ENCODE data around the gene AIFM1. TPM values are rescaled to one million over a fixed set of nuclear protein-coding genes. Genes with fewer than 3 reads are reported as not detected.

The AIFM1 gene
- total RNA-seq, 2 experiments from 2014 or later: 35.9 to 37.4 TPM

DNA sequence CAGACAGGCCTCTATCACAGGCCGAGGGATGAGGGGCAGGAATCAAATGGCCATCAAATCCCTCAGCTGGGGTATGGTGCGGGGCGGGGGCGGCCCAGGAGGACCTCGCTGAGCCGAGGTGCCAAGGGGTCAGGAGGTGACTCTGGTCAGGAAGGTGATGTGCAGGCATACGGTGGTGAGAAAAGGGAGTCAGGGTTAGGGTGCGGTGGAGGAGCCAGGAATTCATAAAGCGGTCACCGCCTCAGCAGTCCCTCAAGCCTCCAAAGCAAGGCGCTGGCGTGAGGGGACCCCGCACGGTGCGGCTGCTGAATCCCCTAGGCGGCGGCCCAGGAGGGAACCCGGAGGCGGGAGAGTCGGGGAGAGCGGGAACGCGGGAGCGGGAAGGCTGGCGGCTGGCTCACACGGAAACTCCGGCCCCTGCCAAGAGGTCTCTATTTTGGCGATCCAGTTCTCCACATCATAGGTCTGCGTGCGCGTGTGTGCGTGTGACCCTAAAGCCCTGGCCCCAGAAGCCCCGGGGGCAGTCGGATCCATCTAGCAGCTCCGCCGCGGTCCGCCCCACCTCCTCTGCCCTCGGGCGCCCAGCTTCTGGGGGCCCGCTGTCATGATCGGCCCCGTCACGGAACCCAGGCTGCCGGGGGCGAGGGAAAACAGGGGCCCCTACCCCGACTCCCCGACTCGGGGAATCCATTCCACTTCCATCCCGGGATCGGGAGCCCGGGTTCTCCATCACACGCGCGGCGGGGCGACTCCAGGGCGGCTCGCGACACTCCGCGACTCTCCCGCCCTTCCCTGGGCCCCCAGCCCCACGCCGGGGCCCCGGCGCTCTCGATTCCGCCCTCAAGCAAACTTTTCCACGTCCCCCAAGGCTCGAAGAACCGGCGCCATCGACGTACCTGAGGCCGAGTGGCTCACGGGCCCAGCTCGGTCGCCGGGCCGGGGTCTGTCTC is 55.9 kb downstream of the AIFM1 start:
- Mint-ChIP-seq H3K27ac (peak overlapping the region; percentile 93), H3K4me3 (peak overlapping the region; percentile 95), H3K27me3 (no peaks in the 10 kb centered on the region), H3K4me1 (peaks cover 18% of the 10 kb centered on the region), H3K9me3 (no peaks in the 10 kb centered on the region), H3K36me3 (peaks cover 5% of the 10 kb centered on the region)
- peak; percentile 19 for ATAC-seq (ENCODE audit: low read depth)
- POLR2A ChIA-PET: interaction anchor here (0.6 to 3.1 kb wide), 8 partner anchors 18 to 62 kb away, joined by 3 to 16 read pairs (median 7); partner anchors contain the start of gene RAB33A
- peak; percentile 45 for DNase-seq

DNA sequence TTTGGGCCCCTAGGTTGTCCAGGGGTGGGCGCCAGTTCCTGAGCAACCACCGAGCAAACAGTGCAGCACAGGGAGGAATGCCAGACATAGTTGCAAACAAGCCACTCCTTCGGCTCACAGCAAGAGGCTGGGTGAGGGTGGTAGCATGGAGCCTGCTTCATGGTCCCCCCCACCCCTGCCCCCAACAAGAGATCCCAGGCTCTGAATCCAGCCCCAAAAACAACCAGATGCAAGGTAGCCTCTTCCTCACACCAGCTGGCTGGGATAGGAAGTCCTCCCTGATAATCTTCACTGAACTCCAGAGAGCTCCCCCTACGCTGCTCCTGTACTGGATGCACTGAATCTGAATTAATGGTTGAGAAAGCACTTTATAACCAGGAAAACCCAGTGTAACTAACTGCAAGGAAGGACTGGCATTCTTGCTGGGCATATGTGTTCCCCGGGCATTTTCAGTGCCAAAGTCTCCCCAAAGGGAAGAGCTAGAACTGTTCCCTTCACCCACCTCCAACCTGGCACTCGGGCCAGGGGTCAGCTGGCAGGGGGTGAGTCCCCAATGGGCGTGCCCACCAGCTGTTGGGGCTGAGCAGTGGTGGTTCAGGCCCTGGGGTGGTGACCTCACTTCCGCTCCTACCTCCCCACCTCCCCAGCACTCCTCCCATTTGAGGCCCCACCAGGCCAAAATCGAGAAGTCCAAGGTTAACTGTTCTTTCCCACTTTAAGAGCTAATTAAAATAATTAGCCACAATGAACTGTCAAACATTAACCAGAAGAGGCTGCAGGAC is 56.8 kb downstream of the AIFM1 start:
- H3K4me1 Mint-ChIP-seq: peaks cover 20% of the 10 kb centered on the region

GRCh38 chrX:130106071-130106470 is 59.6 kb downstream of the AIFM1 start:
- peaks cover 8% of the 10 kb centered on the region for H3K36me3 Mint-ChIP-seq
- no peak overlapping the region for H3K27ac Mint-ChIP-seq
- ATAC-seq (ENCODE audit: low read depth): no peak
- H3K9me3 Mint-ChIP-seq: no peaks in the 10 kb centered on the region
- POLR2A ChIA-PET: no interaction called here
- no peaks in the 10 kb centered on the region for H3K27me3 Mint-ChIP-seq
- H3K4me3 Mint-ChIP-seq: no peak overlapping the region
- peaks cover 28% of the 10 kb centered on the region for H3K4me1 Mint-ChIP-seq
- no peak for DNase-seq

More for the DNA sequence above, 56.8 kb downstream of the AIFM1 start:
- H3K27ac Mint-ChIP-seq: peak overlapping the region; percentile 93
- H3K9me3 Mint-ChIP-seq: no peaks in the 10 kb centered on the region
- no peaks in the 10 kb centered on the region for H3K27me3 Mint-ChIP-seq
- ATAC-seq (ENCODE audit: low read depth) (peak; percentile 57), DNase-seq (peak; percentile 44)
- peaks cover 6% of the 10 kb centered on the region for H3K36me3 Mint-ChIP-seq
- peak overlapping the region; percentile 95 for H3K4me3 Mint-ChIP-seq
- POLR2A ChIA-PET: interaction anchor here (1.0 to 3.1 kb wide), 7 partner anchors 17 to 62 kb away, joined by 4 to 16 read pairs (median 7); partner anchors contain the start of gene RAB33A

GRCh38 chrX:130105244-130105643 is 60.4 kb downstream of the AIFM1 start:
- no peak overlapping the region for H3K27ac Mint-ChIP-seq
- H3K4me1 Mint-ChIP-seq: peaks cover 34% of the 10 kb centered on the region
- H3K4me3 Mint-ChIP-seq: no peak overlapping the region
- H3K36me3 Mint-ChIP-seq: peaks cover 15% of the 10 kb centered on the region
- POLR2A ChIA-PET: interaction anchor here (0.6 kb wide), 1 partner anchor 137 kb away, joined by 4 read pairs; no protein-coding TSS in a partner anchor
- no peak for ATAC-seq (ENCODE audit: low read depth)
- H3K27me3 Mint-ChIP-seq: no peaks in the 10 kb centered on the region
- no peak for DNase-seq
- H3K9me3 Mint-ChIP-seq: no peaks in the 10 kb centered on the region

DNA sequence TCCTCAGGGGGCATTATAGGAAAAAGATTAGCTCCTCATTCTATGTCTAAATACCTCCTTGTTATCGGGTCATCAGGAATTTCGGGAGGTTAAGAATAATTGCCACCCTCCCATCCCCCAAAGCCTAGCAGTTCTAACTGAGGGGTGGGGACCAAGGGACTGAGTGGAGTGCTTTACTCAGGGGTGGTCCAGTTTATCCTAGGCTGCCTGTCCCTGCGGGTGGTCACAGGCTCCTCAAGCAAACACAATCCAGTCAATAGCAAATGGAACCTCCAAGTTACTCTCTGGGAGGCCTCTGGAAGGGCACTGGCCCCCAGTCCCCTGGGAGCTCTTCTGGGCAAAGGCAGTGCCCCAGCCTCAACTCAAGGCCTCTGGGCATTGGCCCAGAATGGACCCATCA is 62.0 kb downstream of the AIFM1 start:
- POLR2A ChIA-PET: no interaction called here
- ATAC-seq (ENCODE audit: low read depth) (no peak), DNase-seq (no peak)
- no peaks in the 10 kb centered on the region for H3K9me3 Mint-ChIP-seq
- no peak overlapping the region for H3K27ac Mint-ChIP-seq
- peaks cover 39% of the 10 kb centered on the region for H3K4me1 Mint-ChIP-seq
- no peaks in the 10 kb centered on the region for H3K27me3 Mint-ChIP-seq
- peaks cover 13% of the 10 kb centered on the region for H3K36me3 Mint-ChIP-seq
- H3K4me3 Mint-ChIP-seq: no peak overlapping the region

DNA sequence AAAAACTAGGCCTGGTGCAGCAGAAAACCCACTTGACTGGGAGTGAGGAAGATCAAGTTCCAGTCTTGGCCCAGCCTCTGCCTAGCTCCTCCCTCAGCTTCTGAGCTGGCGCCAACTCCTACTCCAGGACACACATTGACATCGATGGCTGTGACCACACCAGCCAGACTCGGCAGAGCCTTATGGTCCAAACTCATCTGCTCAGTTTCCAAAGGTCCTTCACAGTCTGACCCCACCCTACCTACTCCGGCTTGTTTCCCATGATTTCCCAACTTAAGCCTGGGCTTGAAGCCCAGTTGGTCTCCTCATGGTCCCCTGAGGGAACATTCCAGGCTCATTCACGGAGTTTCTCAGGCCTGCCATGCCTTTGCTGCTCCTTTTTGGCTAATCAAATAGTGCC is 65.5 kb downstream of the AIFM1 start:
- DNase-seq (no peak), ATAC-seq (ENCODE audit: low read depth) (no peak)
- Mint-ChIP-seq H3K27me3 (no peaks in the 10 kb centered on the region), H3K27ac (no peak overlapping the region), H3K36me3 (peaks cover 10% of the 10 kb centered on the region), H3K9me3 (no peaks in the 10 kb centered on the region), H3K4me3 (no peak overlapping the region), H3K4me1 (peaks cover 36% of the 10 kb centered on the region)
- POLR2A ChIA-PET: no interaction called here

- Mint-ChIP-seq H3K27ac (peak overlapping the region; percentile 58), H3K27me3 (no peaks in the 10 kb centered on the region), H3K4me3 (no peak overlapping the region), H3K36me3 (peaks cover 8% of the 10 kb centered on the region), H3K9me3 (no peaks in the 10 kb centered on the region), H3K4me1 (peaks cover 35% of the 10 kb centered on the region)
- POLR2A ChIA-PET: interaction anchor here (1.4 kb wide), 1 partner anchor 11 kb away, joined by 4 read pairs; no protein-coding TSS in a partner anchor
- no peak for ATAC-seq (ENCODE audit: low read depth)
- DNase-seq: no peak
These were observed 67.5 kb downstream of the AIFM1 start for GRCh38 chrX:130098210-130098552.

- no peaks in the 10 kb centered on the region for H3K9me3 Mint-ChIP-seq
- no peaks in the 10 kb centered on the region for H3K27me3 Mint-ChIP-seq
- ATAC-seq (ENCODE audit: low read depth): peak; percentile 45
- no peak overlapping the region for H3K27ac Mint-ChIP-seq
- no peak for DNase-seq
- H3K4me3 Mint-ChIP-seq: no peak overlapping the region
- H3K36me3 Mint-ChIP-seq: peaks cover 8% of the 10 kb centered on the region
- H3K4me1 Mint-ChIP-seq: peaks cover 35% of the 10 kb centered on the region
- POLR2A ChIA-PET: interaction anchor here (0.5 to 1.4 kb wide), 2 partner anchors 11 to 60 kb away, joined by 3 to 4 read pairs; no protein-coding TSS in a partner anchor
These were observed 68.0 kb downstream of the AIFM1 start for GRCh38 chrX:130097507-130098209.

GRCh38 chrX:130095249-130096030 is 70.2 kb downstream of the AIFM1 start:
- Mint-ChIP-seq H3K27ac (no peak overlapping the region), H3K27me3 (no peaks in the 10 kb centered on the region), H3K4me1 (peaks cover 37% of the 10 kb centered on the region), H3K4me3 (no peak overlapping the region), H3K36me3 (peaks cover 4% of the 10 kb centered on the region), H3K9me3 (no peaks in the 10 kb centered on the region)
- no peak for DNase-seq
- POLR2A ChIA-PET: interaction anchor here (1.3 kb wide), 1 partner anchor 11 kb away, joined by 4 read pairs; no protein-coding TSS in a partner anchor
- no peak for ATAC-seq (ENCODE audit: low read depth)

- H3K4me1 Mint-ChIP-seq: peaks cover 35% of the 10 kb centered on the region
- H3K27me3 Mint-ChIP-seq: no peaks in the 10 kb centered on the region
- no peaks in the 10 kb centered on the region for H3K9me3 Mint-ChIP-seq
- no peak for ATAC-seq (ENCODE audit: low read depth)
- DNase-seq: no peak
- no peak overlapping the region for H3K27ac Mint-ChIP-seq
- H3K36me3 Mint-ChIP-seq: peaks cover 6% of the 10 kb centered on the region
- POLR2A ChIA-PET: interaction anchor here (1.3 kb wide), 1 partner anchor 10 kb away, joined by 4 read pairs; no protein-coding TSS in a partner anchor
- no peak overlapping the region for H3K4me3 Mint-ChIP-seq
These were observed 70.9 kb downstream of the AIFM1 start for GRCh38 chrX:130094696-130095095.

DNA sequence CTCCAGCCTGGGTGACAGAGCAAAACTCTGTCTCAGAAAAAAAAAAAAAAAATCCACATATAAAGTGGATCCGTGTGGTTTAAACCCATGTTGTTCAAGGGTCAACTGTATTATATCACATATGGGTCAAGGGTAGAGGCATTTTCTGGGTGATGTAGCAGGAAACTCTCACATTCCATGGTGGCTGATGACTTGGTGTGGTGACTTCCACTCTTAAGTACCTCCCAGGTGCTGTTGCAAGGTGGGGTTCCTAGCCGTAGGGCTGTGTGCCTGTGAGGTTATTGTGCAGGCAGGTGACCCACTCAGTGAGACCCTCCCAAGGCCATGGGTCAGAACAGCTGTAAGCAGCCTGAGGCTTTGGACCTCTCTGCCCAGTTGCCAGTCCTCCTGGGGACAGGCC is 72.4 kb downstream of the AIFM1 start:
- Mint-ChIP-seq H3K9me3 (no peaks in the 10 kb centered on the region), H3K4me3 (no peak overlapping the region), H3K36me3 (peaks cover 8% of the 10 kb centered on the region), H3K27ac (no peak overlapping the region), H3K4me1 (peaks cover 34% of the 10 kb centered on the region), H3K27me3 (no peaks in the 10 kb centered on the region)
- DNase-seq: no peak
- POLR2A ChIA-PET: no interaction called here
- no peak for ATAC-seq (ENCODE audit: low read depth)

DNA sequence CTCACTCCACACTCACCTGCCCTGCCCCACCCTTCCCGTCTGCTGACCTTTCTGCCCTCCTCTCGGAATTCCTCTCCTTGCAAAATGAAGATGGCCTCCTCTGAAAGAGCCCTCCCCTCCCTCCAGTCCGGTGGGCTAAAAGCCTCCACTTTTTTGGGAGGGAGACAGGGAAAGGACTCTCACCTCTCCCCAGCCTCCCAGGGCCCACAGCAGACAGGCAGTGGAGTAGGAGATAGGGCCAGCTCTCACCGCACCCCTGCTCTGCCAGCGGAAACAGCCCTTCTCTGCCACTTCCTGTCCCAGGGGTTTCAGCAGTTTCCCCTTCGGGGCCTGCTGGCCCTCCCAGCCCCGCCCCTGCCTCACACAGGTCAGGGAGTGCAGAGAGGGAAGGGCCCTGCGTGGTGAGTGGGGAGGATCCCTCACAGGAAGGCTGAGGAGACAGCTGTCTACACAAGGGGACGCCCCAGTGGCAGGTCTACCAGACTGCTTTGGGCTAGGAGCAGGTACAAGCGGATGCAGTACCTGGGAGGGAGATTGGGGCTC is 73.6 kb downstream of the AIFM1 start:
- peak overlapping the region; percentile 95 for H3K27ac Mint-ChIP-seq
- H3K4me1 Mint-ChIP-seq: peaks cover 35% of the 10 kb centered on the region
- H3K36me3 Mint-ChIP-seq: peaks cover 11% of the 10 kb centered on the region
- DNase-seq: peak; percentile 78
- no peaks in the 10 kb centered on the region for H3K9me3 Mint-ChIP-seq
- peak overlapping the region; percentile 93 for H3K4me3 Mint-ChIP-seq
- POLR2A ChIA-PET: interaction anchor here (0.7 to 1.3 kb wide), 5 partner anchors 10 to 80 kb away, joined by 3 to 11 read pairs (median 5); partner anchors contain the start of gene RAB33A
- peak; percentile 98 for ATAC-seq (ENCODE audit: low read depth)
- no peaks in the 10 kb centered on the region for H3K27me3 Mint-ChIP-seq
